ENCODE data around the gene EFCAB12. TPM values are rescaled to one million over a fixed set of nuclear protein-coding genes. Genes with fewer than 3 reads are reported as not detected.

Gene EFCAB12
- total and polyA plus RNA-seq, 2 of the 13 experiments (the other 11 are each of a cell fraction or from before 2014, with no cell fraction given), result 0.31 to 2.4 TPM

- no peak for TF ChIP-seq CERS6 (CRISPR knock-in tag; IDR thresholded peaks at IDR 0.05)
- no peak for TF ChIP-seq GATAD1 (CRISPR knock-in tag; IDR thresholded peaks at IDR 0.05)
- TF ChIP-seq ZNF264 (CRISPR knock-in tag; IDR thresholded peaks at IDR 0.05), result no peak
Measured at GRCh38 chr3:129448186-129448895, 19.9 kb upstream of the EFCAB12 start (continued).

- in situ Hi-C loops (cut with HindIII; ENCODE audit: extremely low pct_ligation_motif_present, low pct_unique_long_range_greater_than_20kb), result no loop called here
- FAIRE-seq, result no peak
- Histone ChIP-seq H3K4me2 (ENCODE audit: low read depth, low read length) (no peak overlapping the region), H3K4me3 (replicated peaks in 1 of 3; ENCODE audit: insufficient read depth in 1 of 3, low read depth in 2 of 3, low read length in 3 of 3) (no peak overlapping the region), H3K27me3 (ENCODE audit: control insufficient read depth in 1 of 2, insufficient read depth in 2 of 2, low read length in 2 of 2) (no peaks in the 10 kb centered on the region), H3K79me2 (ENCODE audit: insufficient read depth, low read length) (no peaks in the 10 kb centered on the region), H3K36me3 (replicated peaks in 1 of 2; ENCODE audit: control insufficient read depth in 1 of 2, insufficient read depth in 2 of 2, low read length in 2 of 2) (no peaks in the 10 kb centered on the region), H2AFZ (ENCODE audit: low read length) (no peak overlapping the region), H3K4me1 (ENCODE audit: insufficient read depth, low read length) (peaks cover 24% of the 10 kb centered on the region), H3K9me3 (ENCODE audit: low read length) (no peaks in the 10 kb centered on the region), H3K27ac (ENCODE audit: extremely low read length, insufficient read depth, low read length) (no peak overlapping the region), H3K9ac (ENCODE audit: insufficient read depth, low read depth, low read length) (no peak overlapping the region), H4K20me1 (ENCODE audit: insufficient read depth, low read length) (no peaks in the 10 kb centered on the region)
- intact Hi-C loops (cut with micrococcal nuclease; ENCODE audit: unreplicated experiment), result no loop called here
- no peak for TF ChIP-seq MED13 (CRISPR knock-in tag; IDR thresholded peaks at IDR 0.05)
- no peak for TF ChIP-seq ZNF605 (CRISPR knock-in tag; IDR thresholded peaks at IDR 0.05)
- no peak for TF ChIP-seq ZNF547 (CRISPR knock-in tag; IDR thresholded peaks at IDR 0.05)
- no peak for TF ChIP-seq IKZF5 (CRISPR knock-in tag; IDR thresholded peaks at IDR 0.05)
- no peak for TF ChIP-seq ZNF232 (CRISPR knock-in tag; IDR thresholded peaks at IDR 0.05; ENCODE audit: borderline replicate concordance)
- no peak for TF ChIP-seq ZMYM4 (CRISPR knock-in tag; IDR thresholded peaks at IDR 0.05)
- no peak for TF ChIP-seq SOX13 (IDR thresholded peaks at IDR 0.05)
- no peak for TF ChIP-seq SOX13 (CRISPR knock-in tag; conservative IDR thresholded peaks at IDR 0.05 in 1 of 2, IDR thresholded peaks at IDR 0.05 in 1 of 2)
- TF ChIP-seq NFE2L2 (IDR thresholded peaks at IDR 0.05; ENCODE audit: low read length), result no peak
- TF ChIP-seq POLR2A (IDR thresholded peaks at IDR 0.05; ENCODE audit: insufficient read depth in 1 of 2, low read depth in 2 of 2, low read length in 2 of 2), result no peak
- POLR2A ChIA-PET, result no interaction called here
- no peak for ATAC-seq
- CTCF ChIA-PET (ENCODE audit: low intra/inter-chr PET ratio, low total read pairs), result no interaction called here
- no peak for DNase-seq (ENCODE audit: low spot score)
- BruUV-seq (replicated peaks), result no TSS peak
- WGBS (ENCODE audit: low lambda C conversion rate), result 60% methylated on average over 1 of the region's 1 CpG
Measured at GRCh38 chr3:129446926-129447325, 18.5 kb upstream of the EFCAB12 start.

Data from HepG2 (cell line).